CD4-positive, alpha-beta T cell treated with Interferon gamma for 1 hour (primary cell): ENCODE measurements around the gene GALNT18.

Source experiments
- DNase-seq: peaks from one replicate; pipeline ENCODE4 v3.0.0-alpha.2; 2020

The GALNT18 gene

DNA sequence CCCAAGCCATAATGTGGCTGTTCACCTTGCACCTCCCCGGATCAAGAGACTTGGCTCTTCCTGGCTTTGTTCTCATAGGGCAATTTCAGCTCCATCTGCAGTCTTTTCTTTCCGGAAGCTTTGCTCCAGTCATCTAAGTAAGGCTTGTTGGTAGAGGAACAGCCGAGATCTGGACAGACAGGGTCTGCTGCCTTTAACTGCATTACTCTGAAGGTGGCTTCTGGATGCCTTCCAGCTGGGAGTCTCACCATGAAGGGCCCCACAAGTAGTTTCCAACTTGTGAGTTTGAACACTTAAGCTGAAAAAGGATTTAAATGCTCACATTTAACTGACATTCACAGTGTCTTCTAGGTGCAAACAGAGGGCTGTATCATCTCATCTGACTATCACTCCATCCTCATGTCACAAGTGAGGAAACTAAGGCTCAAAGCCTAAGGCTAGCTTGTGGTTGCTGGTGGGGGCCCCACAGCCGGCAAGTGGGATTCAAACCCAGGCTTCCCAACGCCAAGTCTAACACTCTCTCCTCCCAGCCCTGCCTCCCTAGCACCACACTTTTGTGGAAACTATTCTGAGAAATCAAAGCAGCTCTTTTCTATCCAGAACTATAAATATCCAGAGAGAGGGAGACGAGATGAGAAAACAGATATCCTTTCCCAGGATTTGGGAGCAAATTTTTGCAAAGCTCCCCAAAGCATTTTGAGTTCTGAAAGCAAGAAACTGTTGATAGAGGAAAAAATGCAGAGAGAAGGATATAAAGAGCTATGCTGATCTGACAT, 58.4 kb downstream of the GALNT18 start:
- no peak for DNase-seq

DNA sequence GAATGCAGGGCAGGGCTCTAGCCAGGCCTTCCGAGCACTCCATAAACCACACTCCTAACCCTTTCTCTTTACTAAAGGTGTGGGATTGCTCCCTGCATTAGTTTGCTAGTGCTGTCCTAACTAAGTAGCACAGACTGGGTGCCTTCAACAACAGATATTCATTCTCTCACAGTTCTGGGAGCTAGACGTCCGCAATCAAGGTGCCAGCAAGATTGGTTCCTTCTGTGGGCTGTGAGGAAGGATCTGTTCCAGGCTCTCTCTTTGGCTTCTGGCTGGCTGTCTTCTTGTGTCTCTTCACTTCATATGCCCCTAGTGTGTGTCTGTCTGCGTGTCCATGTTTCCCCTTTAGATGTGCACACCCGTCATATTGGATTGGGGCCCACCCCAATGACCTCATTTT, 59.8 kb downstream of the GALNT18 start:
- DNase-seq: no peak

- DNase-seq: no peak
These were observed 63.0 kb downstream of the GALNT18 start for GRCh38 chr11:11558826-11559225.

DNA sequence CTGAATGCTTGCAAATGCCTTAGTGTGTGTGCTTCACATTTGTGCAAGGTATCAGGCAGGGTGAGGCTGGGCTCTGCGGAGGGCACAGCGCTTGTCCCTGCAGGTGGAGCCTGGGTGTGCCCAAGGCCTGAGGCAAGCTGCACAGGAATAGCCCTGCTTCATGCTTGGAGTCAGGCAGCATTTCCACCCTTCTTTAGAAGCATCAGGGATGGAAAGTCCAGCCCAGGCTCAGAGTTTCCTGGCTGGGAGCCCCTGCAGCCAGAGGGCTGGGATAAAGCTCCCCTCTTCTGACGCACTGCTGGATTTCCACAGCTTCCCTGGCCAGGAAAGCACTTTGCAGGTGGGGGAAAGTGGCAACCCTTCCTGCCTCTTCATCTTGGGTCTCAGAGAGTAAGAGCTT, 63.4 kb downstream of the GALNT18 start:
- DNase-seq: no peak

GRCh38 chr11:11555208-11555607, 66.6 kb downstream of the GALNT18 start:
- DNase-seq: no peak

DNA sequence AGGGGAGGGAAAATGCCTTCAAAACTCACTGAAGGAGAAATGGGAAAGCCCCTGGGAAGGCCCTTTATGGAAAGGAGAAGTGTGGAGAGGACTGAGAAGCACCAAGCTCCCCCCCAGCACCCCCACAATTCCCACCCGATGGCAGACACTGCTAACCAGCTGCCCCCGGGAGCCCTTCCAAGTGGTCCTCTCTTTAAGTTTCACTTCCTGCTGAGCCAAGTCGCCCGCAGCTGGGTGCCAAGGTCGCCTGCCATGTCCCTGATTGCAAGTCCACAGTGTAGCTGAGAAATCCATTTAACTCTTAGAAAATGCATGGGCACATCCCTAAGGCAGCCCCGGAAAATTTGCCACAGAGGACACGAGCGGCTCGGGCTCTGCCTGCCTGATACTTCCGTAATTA, 68.2 kb downstream of the GALNT18 start:
- no peak for DNase-seq

GRCh38 chr11:11552529-11553087, 69.2 kb downstream of the GALNT18 start:
- no peak for DNase-seq

GRCh38 chr11:11550534-11550933, 71.3 kb downstream of the GALNT18 start:
- no peak for DNase-seq

GRCh38 chr11:11545285-11546275, 76.2 kb downstream of the GALNT18 start:
- DNase-seq: no peak

DNA sequence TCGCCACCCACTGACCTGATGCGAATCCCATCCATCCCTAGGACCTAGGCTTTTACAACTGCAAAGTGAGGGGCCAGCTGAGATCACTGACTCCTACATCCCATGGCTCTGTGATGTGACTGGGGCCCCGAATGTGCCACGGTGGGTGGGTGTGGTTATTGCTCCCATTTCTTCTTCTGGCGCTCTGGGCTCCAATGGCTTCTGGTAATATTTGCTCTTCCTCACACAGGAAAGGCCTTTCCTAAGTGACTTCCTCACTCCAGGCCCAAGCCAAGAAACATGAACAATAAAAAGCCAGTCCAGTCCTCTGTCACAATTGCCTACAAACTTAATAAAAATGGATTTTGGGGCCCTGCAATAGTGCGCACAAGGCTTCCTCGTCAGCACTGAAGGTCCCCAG, 78.1 kb downstream of the GALNT18 start:
- no peak for DNase-seq

DNA sequence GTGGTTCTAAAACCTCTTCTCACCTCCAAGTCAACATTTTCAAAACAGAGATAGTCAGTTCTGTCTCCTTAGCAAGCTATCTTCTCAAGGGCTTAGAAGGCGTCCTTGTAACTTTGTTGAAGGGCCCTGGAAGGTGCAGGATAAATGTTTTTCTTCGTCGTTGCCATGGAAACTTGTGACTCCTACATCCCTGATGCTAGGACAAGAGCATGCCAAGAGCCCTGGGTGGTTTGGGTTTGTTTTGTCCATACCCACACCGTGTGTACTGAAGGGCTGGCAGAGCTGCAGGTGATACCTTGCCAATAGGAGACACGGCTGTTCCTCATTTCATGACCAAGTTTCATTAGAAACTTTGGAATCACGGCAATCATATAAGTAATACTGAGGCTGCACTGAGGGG, 81.6 kb downstream of the GALNT18 start:
- DNase-seq: no peak

DNA sequence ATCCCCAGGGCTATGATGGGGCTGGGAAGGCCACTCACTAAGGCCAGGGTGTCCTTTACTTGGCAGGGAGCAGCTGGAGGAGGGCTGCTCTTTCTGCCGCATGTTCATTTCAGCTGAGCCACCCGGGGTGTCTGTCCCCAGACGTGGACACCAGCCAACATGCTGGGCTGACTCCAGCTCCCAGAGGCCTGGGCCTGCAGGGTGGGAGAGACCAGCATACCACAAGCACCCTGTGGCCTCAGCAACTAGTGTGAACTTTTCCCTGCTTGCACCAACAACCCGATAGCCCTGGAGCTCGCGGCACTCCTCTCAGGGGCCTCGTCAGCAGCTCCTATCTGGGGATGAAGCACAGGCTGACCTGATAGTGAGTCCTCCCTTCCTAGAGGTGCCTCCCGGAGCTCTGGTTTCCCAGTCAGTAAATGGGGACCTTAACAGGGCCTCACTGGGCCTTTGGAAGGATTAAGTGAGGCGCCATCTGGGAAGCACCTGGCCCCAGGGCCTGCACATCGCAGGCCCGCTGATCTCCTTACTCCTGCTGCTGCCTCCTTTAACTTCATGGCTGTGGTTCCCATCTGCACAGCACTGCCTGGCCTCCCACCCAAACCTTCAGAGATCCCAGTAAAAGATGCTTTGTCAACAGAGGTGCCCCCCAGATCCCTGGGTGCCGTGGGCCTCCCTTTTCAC, 83.4 kb downstream of the GALNT18 start:
- no peak for DNase-seq

DNA sequence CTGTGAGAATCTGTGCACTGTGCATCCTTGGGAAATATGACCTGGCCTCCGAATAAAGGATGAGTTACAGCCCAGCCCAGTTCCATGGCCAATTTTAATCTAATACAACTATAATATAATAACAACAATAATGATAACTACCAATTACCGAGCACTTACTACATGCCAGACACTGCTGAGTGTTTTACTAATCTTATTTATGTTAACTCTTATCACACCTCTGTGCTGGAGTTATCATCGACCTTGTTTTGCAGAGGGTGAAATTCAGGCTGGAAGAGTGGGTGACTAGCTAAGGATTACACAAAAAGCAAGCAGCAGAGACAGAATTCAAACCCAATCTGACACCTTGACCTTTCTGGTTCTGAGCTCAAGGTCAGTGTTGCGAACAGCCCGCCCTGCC, 83.9 kb downstream of the GALNT18 start:
- no peak for DNase-seq

GRCh38 chr11:11537372-11537771, 84.4 kb downstream of the GALNT18 start:
- no peak for DNase-seq

GRCh38 chr11:11536650-11537049, 85.2 kb downstream of the GALNT18 start:
- no peak for DNase-seq

DNA sequence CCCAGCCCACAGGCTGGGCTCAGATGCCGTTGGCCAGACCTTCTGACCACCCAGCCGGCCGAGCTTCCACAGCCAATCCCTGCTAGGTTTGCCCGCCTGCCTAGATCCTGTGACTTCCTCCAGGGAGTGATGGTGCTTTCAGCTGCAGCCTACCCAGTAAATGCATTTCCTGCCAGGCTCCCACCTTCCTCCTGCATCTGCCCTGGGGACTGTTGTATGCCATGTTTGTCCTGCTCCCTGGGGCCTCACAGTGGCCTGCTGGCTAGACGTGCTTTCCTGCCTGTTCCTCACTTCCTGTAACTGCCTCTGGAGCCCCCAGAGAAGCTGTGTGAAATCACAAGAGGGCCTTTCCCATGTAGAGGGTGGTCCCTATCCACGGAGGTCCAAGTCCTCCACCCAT, 86.2 kb downstream of the GALNT18 start:
- no peak for DNase-seq

GRCh38 chr11:11534981-11535380, 86.8 kb downstream of the GALNT18 start:
- no peak for DNase-seq

- no peak for DNase-seq
These were observed 88.1 kb downstream of the GALNT18 start for GRCh38 chr11:11533751-11534150.

DNA sequence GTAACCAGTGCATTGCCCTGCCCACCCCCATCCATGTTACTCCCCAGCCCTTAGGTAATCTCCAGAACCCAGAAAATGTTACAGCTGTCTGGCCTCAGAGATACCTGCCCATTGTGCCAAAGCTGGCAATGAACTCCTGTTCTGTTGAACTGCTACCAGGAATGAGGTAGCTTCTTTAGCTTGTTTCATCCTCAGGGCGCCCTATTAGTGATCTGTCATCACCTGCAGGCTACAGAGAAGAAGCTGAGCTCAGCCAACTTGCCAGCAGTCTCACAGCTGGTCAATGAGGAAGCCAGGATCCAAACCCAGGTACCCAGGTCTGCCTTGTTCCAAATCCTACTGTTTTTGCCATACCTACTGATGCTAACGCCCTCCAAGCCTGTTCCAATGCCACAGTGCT, 88.7 kb downstream of the GALNT18 start:
- no peak for DNase-seq

- no peak for DNase-seq
These were observed 89.2 kb downstream of the GALNT18 start for GRCh38 chr11:11532574-11532973.

- DNase-seq: no peak
These were observed 90.5 kb downstream of the GALNT18 start for GRCh38 chr11:11531131-11531908.

DNA sequence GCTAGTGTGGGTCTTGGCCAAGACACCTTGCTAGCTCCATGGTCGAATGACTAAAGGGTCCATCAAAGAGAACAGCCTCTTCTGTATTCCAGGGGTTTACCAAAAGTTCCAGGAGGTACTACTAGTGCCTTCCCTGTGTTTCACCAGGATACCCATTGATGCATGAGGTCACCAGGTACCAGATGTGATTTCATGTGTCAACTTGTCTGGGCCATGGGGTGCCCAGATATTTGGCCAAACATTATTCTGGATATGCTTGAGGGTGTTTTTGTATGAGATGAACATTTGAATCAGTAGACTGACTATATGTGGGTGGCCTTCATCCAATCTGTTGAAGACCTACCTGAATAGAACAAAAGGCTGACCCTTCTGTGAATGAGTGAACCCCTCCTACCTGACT, 92.8 kb downstream of the GALNT18 start:
- DNase-seq: no peak
